Uterus (tissue), 2 donors: ENCODE measurements around the gene IGF2.

ENCODE experiments used
- CTCF ChIP-seq, 4 experiments: fragments of 200-600 bp in 2 of 4; fragments of 450-650 bp in 2 of 4; sonication (generic) in 2 of 4; IDR thresholded peaks; one replicate each; pipeline ENCODE4 v1.5.1; 2016 to 2019; ENCODE audit warnings: antibody characterized with exemption in 4 of 4, mild to moderate bottlenecking in 2 of 4, moderate library complexity in 1 of 4
- POLR2A ChIP-seq, 2 donors: fragments of 450-650 bp; IDR thresholded peaks; one replicate each; pipeline ENCODE4 v1.6.1; 2016; ENCODE audit warnings: antibody characterized with exemption in 2 of 2, mild to moderate bottlenecking in 1 of 2, moderate library complexity in 1 of 2

- TF ChIP-seq CTCF (IDR thresholded peaks at IDR 0.05) (no peak), POLR2A (IDR thresholded peaks at IDR 0.05) (no peak)
Observed at GRCh38 chr11:2132246-2132645, 6.9 kb downstream of the IGF2 start.
